GM10847 (cell line): ENCODE results near the gene TMEM175.

ENCODE experiments used
- POLR2A ChIP-seq: IDR thresholded peaks from 2 replicates; pipeline ENCODE4 v1.6.1; 2011; ENCODE audit not compliant: insufficient read length; ENCODE audit errors: extremely low read depth

TMEM175 gene

DNA sequence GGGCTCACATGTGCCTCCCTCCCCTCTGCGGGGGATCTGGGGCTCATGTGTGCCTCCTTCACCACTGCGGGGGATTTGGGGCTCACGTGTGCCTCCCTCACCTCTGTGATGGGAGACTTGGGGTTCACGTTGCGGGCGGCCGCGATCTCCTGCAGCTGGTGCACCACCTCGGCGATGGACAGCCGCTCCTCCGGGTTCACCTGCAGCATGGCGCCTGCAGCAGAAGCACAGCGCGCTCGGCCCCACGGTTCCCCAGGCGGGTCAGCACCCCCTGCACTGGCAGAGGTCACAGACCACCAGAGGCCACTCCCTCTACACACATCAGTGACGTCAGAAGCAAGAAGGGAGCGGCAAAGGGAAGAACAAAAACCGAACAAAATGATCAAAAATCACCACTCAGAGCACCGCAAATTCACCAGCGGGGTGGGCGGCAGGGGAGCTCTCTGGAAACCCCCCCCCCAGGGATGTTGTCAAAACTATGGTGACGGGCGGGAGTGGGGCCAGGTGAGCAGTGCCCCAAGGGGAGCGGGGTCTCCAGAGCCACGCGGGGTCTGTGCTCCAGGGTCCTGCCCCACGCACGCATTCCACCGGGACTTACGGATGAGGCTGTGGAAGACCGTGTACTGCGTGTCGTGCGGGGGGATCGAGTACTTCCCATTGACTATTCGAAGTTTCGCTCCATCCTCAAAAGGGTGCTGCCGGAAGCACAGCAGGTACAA, 38.8 kb upstream of the TMEM175 start:
- TF ChIP-seq POLR2A: no peak

DNA sequence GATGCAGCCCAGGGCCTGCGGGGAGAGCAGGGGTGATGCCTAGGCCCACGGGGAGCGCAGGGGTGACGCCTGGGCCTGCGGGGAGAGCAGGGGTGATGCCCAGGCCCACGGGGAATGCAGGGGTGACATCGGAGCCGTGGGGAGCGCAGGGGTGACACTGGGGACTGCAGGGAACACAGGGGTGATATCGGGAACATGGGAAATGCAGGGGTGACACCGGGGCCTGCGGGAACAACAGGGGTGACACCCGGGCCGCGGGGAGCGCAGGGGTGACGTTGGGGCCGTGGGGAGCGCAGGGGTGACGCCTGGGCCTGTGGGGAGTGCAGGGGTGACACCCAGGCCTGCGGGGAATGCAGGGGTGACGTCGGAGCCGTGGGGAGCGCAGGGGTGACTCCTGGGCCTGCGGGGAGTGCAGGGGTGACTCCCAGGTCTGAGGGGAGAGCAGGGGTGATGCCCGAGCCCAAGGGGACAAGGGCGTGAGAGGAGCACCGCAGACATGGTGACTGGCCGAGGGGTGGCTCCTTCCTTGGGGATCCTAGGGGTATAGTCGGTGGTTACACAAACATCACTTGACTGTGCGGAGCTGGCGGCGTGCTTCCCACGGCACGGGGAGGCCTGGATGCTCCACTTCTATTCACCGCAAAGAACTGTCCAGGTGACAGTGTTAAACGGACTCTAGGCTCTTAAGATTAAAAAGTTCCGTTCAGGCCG, 38.1 kb upstream of the TMEM175 start:
- TF ChIP-seq POLR2A: no peak

DNA sequence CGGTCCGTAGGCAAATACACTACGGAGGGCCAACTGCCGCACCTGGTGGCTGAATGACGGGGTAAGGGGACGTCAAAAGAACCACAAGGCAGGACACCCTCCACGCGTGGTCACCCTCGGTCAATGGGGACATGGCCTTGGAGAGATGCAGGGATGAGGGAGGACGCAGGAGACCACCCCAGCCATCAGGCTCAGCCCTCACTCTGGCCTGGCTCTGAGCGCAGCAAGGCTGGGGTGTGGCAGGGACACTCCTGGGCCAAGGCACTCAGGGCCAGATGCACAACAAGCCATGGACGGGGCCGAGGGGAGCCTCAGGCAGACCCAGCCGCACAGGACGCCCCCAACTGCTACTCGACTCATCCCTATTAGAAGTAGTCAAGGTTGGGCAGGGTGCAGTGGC, 36.7 kb upstream of the TMEM175 start:
- TF ChIP-seq POLR2A: no peak

DNA sequence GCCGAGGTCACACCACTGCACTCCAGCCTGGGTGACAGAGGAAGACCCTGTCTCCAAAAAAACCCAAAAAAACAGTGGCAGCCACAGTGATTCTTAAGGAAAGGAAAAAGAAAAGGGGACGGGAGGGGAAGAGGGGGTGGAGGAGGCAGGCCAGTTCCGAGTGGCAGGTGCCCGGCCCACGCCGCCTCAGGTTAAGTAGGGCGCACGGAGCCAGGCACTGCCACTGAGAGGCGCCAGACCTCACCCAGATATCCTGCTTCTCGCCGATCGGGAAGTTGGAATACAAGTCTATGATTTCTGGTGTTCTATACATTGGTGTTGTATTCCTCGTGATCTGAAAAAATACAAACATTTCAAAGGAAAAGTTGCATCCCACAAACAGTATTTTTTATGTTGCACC, 36.0 kb upstream of the TMEM175 start:
- no peak for TF ChIP-seq POLR2A

DNA sequence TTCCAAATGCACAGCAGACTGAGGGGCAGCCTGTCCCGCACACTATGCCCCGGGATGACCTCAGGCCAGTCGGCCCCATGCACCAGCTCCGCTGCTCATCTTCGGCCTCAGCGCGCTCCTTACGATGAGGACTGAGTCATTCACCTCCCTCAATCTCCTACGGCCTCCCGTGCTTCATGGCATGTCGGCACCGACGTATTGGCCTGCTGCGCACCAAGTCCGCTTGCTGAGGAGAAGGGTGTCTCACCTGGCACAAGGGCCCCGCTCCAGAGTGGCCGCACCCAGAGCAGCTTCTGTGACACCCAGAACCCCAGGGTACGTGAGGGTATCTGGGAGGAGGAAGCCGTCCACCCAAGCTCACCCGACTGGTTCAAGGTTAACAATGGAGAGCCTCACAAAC, 35.6 kb upstream of the TMEM175 start:
- TF ChIP-seq POLR2A: no peak

DNA sequence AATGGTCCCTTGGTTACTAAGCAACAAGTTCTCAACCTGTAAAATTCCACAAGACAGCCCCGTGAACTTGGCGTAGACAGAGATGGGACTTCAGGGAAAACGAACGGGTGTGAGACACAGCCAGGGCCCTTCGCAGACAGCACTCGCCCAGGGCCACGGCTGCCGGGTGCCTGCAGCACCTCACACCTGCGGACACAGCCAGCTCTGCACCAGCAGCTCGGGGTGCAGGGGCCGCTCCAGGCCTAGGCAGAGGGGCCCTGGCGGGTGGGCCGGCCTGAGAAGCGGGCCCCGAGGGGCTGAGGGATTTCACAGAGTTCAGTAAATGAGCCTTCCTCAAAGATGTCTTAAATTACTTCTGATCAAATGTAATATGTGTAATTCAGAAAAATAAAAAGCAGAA, 34.1 kb upstream of the TMEM175 start:
- no peak for TF ChIP-seq POLR2A

DNA sequence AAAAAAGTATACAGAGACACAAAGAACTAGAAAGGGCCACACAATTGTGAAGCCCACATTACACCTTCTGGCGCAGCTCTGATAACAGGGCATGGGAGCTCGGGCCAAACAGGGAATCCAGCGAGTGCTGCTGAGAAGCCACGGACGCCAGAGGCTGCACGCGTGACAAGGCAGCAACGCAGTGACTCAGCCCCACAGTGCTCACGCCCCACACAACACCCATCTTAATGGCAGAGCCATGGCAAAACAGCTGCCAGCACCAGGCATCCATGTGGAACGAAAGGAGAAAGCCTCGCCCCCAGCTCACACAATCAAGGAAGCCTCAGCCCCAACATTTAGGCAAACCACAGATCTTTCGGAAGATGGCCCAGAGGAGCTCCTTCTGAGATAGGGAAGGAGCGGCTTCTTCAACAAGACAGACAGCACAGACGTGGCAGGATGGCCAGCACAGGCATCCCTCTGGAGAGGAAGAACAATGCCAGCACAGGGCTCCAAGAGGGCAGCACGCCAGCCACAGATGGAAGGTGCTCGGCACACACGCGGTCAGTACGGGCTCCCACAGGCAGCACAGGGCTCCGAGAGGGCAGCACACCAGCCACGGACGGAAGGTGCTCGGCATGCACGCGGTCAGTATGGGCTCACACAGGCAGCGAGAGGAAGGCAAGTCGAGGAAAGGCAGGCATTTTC, 33.2 kb upstream of the TMEM175 start:
- no peak for TF ChIP-seq POLR2A

DNA sequence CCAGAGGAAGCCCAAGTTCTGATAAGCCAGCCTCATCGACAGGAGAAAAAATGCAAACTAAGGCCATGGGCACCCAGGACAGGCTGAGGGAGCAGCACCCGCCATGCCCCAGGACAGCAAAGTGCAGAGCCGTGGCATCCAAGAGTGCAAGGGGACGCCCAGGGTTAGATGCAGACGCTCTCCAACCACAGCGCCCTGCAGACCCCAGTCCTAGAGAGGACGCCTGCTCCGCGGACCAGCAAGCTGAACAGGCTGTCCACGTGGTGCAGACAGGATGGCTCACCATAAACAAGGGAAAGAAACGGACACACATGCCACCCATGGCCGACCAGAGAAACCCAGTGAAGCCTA, 32.7 kb upstream of the TMEM175 start:
- TF ChIP-seq POLR2A: no peak

DNA sequence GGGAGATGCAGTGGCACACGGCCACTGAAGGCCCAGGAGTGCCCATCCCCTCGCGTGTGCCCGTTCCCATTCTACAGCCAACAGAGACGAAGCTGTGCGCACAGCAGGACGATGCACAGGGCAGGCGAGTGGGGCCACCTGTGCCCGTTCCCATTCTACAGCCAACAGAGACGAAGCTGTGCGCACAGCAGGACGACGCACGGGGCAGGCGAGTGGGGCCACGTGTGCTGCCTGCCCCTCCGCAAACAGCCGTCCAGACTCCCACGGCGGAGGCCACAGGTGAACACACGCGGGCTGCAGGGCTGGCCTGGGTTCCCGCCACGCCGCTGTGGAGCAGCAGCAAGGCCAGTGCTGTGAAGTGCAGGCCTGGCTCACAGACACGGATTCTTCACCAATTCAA, 32.2 kb upstream of the TMEM175 start:
- no peak for TF ChIP-seq POLR2A

DNA sequence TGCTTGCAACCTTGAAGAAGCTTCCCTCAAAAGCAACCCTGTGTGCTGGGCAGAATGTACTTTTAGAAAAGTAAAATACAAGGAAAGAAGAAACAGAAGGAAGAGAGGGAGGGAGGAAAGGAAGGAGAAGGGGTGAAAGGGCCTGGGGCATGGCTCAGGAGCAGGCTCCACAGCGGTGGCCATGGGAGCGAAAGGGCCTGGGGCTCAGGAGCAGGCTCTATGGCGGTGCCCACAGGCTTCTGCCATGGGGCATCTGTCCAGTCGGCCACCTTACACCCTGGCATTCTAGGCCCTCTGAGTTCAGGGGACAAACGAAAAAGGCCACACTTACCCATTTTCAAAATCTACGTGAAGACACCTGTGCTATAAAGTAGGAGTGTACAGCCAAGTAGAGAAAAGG, 31.5 kb upstream of the TMEM175 start:
- TF ChIP-seq POLR2A: no peak

DNA sequence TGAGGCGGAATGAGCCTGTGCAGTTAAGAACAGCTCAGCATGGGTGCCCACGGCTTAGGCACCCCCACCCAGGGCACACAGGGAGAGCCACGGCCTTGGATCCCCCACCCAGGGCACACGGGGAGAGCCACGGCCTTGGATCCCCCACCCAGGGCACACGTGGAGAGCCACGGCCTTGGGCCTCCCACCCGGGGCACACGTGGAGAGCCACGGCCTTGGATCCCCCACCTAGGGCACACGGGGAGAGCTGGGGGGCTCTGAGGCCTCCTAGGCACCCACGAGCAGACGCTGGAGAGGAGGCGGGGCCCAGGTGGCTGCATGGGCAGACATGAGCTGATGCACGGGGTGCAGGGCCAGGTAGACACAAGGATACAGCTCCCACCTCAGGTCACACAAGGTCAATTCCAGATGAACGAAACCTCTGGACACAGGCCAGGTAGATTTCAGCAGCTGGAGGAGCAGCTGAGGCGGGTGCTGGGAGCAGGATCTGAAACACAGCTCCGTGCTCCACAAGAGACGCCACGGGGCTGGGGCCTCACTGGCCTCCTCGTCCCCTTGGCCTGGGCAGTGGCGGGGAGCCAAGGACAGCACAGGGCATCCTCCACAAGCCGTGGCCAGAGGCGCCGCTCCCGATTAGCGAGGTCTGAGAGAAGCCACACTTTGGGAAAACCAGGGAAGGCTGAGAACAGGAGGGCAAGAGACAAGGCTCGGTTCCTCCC, 30.9 kb upstream of the TMEM175 start:
- no peak for TF ChIP-seq POLR2A

DNA sequence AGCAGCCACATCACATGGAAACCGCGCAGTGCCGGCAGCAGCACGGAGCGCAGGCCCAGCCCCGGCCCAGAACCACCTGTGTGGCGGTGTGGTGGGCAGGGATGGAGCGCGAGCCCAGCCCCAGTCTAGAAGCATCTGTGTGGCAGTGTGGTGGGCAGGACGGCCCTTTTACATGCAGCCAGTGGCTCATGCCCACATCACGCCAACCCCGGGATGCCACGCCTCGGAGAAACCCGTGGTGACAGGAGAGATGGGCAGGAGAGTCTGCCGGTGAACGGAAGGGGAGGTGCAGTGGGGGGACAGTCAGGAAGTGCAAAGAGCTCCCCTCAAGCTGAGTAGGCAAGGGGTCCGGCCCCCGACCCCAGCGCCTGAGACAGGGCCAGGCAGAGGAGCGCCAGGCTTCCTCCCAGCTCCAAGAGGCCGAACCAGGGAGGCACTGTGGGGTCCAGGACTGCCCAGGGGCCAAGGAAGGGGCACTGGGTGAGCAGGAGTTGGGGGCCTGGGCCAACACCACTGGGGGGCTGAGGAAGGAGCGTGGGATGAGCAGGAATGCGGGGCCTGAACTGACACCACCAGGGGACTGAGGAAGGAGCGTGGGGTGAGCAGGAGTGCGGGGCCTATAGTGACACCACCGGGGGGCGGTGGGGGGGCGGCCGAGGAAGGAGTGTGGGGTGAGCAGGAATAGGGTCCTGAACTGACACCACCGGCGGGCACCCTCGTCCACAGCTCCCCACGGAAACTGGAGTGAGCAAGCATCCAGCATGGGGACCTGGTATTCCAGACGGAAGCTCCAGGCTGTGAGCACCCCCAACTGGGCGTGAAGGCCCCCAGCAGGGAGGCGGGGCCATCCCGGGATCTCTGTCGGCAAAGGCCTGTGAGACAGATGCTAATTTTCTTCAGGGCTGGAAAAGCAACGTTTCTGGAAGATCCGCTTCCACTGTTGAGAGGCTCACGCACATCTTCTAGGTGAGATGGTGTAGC, 28.9 kb upstream of the TMEM175 start:
- no peak for TF ChIP-seq POLR2A

DNA sequence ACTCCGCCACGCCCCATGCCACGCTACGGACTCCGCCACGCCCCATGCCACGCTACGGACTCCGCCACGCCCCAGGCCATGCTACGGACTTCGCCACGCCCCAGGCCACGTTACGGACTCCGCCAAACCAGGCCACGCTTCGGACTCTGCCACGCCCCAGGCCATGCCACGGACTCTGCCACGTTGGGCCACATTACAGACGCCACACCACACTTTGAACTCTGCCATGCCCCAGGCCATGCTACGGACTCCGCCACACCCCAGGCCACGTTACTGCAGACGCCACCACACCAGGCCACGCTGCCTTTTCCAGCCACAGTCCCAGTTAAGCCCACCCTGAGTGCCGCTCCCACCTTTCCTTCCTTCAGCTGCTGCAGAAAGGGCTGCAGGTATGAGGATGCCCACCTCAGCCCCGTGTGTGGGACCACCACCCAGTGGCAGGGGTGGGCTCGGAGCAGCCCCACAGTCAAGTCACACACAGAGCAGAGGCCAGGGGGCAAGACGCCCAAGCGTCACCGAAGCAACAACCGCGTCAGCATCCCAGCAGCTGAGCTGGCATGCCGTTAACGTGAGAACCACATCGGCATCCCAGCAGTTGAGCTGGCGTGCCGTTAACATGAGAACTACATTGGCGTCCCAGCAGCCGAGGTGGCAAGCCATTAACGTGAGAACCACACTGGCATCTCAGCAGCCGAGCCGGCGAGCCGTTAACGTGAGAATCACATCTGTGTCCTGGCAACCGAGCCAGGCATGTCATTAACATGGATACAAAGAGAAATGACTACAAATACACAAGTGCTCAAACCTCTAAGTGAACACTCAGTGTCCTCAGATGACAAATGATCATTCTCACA, 26.5 kb upstream of the TMEM175 start:
- no peak for TF ChIP-seq POLR2A
